ENCODE measurements around the gene ADISSP. TPM values are rescaled to one million over a fixed set of nuclear protein-coding genes. Genes with fewer than 3 reads are reported as not detected.

Gene ADISSP
- total and polyA plus RNA-seq, 2 of the 8 experiments (the other 6 are each of a cell fraction or from before 2014, with no cell fraction given), result 111 to 141 TPM

- Histone ChIP-seq H2BK15ac (ENCODE audit: low read length) (no peak overlapping the region), H2AFZ (ENCODE audit: low read length) (no peak overlapping the region), H3K23me2 (ENCODE audit: low read depth, low read length) (peaks cover 9% of the 10 kb centered on the region; the same call in 1 of the 2 replicates), H4K5ac (ENCODE audit: insufficient read length, low read depth, low read length) (no peak overlapping the region), H3K27me3 (replicated peaks in 1 of 4; ENCODE audit: control insufficient read depth in 3 of 4, extremely low read depth in 1 of 4, insufficient read depth in 3 of 4, low read length in 3 of 4) (no peaks in the 10 kb centered on the region), H2BK12ac (ENCODE audit: low read depth, low read length) (no peak overlapping the region), H3K36me3 (ENCODE audit: control insufficient read depth in 2 of 4, insufficient read depth in 4 of 4, low read length in 3 of 4) (peaks cover 4 to 35% (median 30%) of the 10 kb centered on the region in 4 experiments), H3K79me1 (ENCODE audit: low read depth, low read length) (no peaks in the 10 kb centered on the region; the same call in 1 of the 2 replicates), H4K8ac (ENCODE audit: extremely low read depth, insufficient read depth, low read length) (no peak overlapping the region), H3K18ac (ENCODE audit: extremely low read depth, low read length) (no peak overlapping the region; the same call in 1 of the 2 replicates), H2BK120ac (replicated peaks; ENCODE audit: low read depth, low read length) (no peak overlapping the region), H3K23ac (ENCODE audit: insufficient read length) (no peak overlapping the region), H3K56ac (replicated peaks; ENCODE audit: insufficient read length, low read depth, low read length) (no peak overlapping the region), H3K9ac (replicated peaks in 1 of 4; ENCODE audit: extremely low read depth in 1 of 4, low read depth in 3 of 4, low read length in 3 of 4) (no peak overlapping the region), H2BK5ac (ENCODE audit: low read depth, low read length) (no peak overlapping the region), H4K91ac (replicated peaks; ENCODE audit: insufficient read length, low read length) (peak overlapping the region; percentile 18), H3K27ac (ENCODE audit: low read depth, low read length) (no peak overlapping the region; the same call in 1 of the 2 replicates), H4K20me1 (replicated peaks in 1 of 2; ENCODE audit: control insufficient read depth in 1 of 2, insufficient read depth in 2 of 2, low read length in 2 of 2) (peaks cover 3% of the 10 kb centered on the region in 2 experiments), H3K4ac (replicated peaks; ENCODE audit: insufficient read length, low read depth, low read length) (no peak overlapping the region), H3K4me2 (ENCODE audit: insufficient read depth in 1 of 2, low read depth in 2 of 2, low read length in 2 of 2) (peak overlapping the region; percentile 52 to 82), H2BK20ac (ENCODE audit: low read length) (no peak overlapping the region), H3K9me3 (ENCODE audit: insufficient read depth in 2 of 2, low read depth in 1 of 2, low read length in 1 of 2) (no peaks in the 10 kb centered on the region), H3K79me2 (ENCODE audit: control insufficient read depth in 1 of 2, insufficient read depth in 2 of 2, low read length in 2 of 2) (no peaks in the 10 kb centered on the region; a peak in 1 of 4 replicates), H3K4me1 (replicated peaks in 1 of 4; ENCODE audit: control insufficient read depth in 3 of 4, insufficient read depth in 4 of 4, low read length in 3 of 4) (peaks cover 5 to 35% (median 28%) of the 10 kb centered on the region in 4 experiments), H3K14ac (ENCODE audit: insufficient read length) (no peak overlapping the region), H2AK5ac (ENCODE audit: low read depth, low read length) (no peak overlapping the region), H3K4me3 (ENCODE audit: extremely low read depth in 1 of 4, insufficient read depth in 2 of 4, low read depth in 3 of 4, low read length in 4 of 4) (peak overlapping the region in 2 of 4 experiments; percentile 5 to 10; a peak in 1 of 8 replicates)
- ChIA-PET POLR2A (ENCODE audit: partially characterized antibody) (interaction anchor here (1.1 to 2.9 kb wide), 9 partner anchors 9 to 87 kb away, joined by 3 to 29 read pairs (median 7); partner anchors contain the start of genes AP5S1, CENPB, PANK2 and SPEF1), CTCF (ENCODE audit: partially characterized antibody) (interaction anchor here (0.6 to 3.7 kb wide), 6 partner anchors 14 to 271 kb away, joined by 3 to 29 read pairs (median 3); partner anchors contain the start of gene CENPB)
- DNase-seq (ENCODE audit: low read depth in 1 of 2, low spot score in 2 of 2), result no peak
- WGBS, 2 experiments (ENCODE audit: extremely low coverage in 1 of 2, insufficient coverage in 1 of 2, insufficient read length in 1 of 2, insufficient replicate concordance in 2 of 2, low coverage in 1 of 2, low lambda C conversion rate in 2 of 2, missing lambda C conversion rate in 1 of 2), result 82% methylated on average over 7 of the region's 8 CpGs; no CpG with 5 or more reads in 1 of the 2 experiments
- no peak for FAIRE-seq
- no peak for TF ChIP-seq RNF2 (IDR thresholded peaks at IDR 0.05; ENCODE audit: borderline replicate concordance, low read depth, low read length, missing control alignments, poor library complexity, severe bottlenecking)
- TF ChIP-seq, protein P1, sequence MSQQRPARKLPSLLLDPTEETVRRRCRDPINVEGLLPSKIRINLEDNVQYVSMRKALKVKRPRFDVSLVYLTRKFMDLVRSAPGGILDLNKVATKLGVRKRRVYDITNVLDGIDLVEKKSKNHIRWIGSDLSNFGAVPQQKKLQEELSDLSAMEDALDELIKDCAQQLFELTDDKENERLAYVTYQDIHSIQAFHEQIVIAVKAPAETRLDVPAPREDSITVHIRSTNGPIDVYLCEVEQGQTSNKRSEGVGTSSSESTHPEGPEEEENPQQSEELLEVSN (IDR thresholded peaks at IDR 0.05), result no peak
- no peak for TF ChIP-seq NANOG (IDR thresholded peaks at IDR 0.05; ENCODE audit: insufficient read depth, low read depth, low read length, poor library complexity, severe bottlenecking)
- no peak for TF ChIP-seq POU5F1 (IDR thresholded peaks at IDR 0.05; ENCODE audit: low read depth, low read length)
- no peak for TF ChIP-seq MAFK (IDR thresholded peaks at IDR 0.05; ENCODE audit: low read depth, low read length)
- TF ChIP-seq SIX5 (IDR thresholded peaks at IDR 0.05; ENCODE audit: low read depth, low read length), result no peak
- TF ChIP-seq SUZ12 (IDR thresholded peaks at IDR 0.05; ENCODE audit: low read length), result no peak
- TF ChIP-seq CBX5 (IDR thresholded peaks at IDR 0.05; ENCODE audit: low read depth, low read length), result no peak
Observed at GRCh38 chr20:3800878-3801260, 33.3 kb upstream of the ADISSP start.
